H1 (cell line): ENCODE measurements around the gene ITGA3.

Source experiments
- ASH2L ChIP-seq: fragments of 200-600, 300-600 bp; sonication (generic); IDR thresholded peaks from one replicate; pipeline ENCODE4 v1.7.1; 2017; ENCODE audit warnings: low read length
- BRCA1 ChIP-seq: IDR thresholded peaks from 2 replicates; pipeline ENCODE4 v1.6.1; 2012; ENCODE audit warnings: low read depth, low read length, improper control_type of control experiment
- CTCF ChIP-seq, 3 experiments: IDR thresholded peaks; 1 replicate in 2 of 3; 2 replicates in 1 of 3; pipeline versions ENCODE4 v1.5.1 to v1.6.1; 2011; ENCODE audit warnings: low read length in 3 of 3, mild to moderate bottlenecking in 3 of 3, inconsistent platforms in 2 of 3, low read depth in 1 of 3, moderate library complexity in 1 of 3; ENCODE audit not compliant: insufficient read depth in 1 of 3; ENCODE audit errors: control extremely low read depth in 1 of 3
- EP300 ChIP-seq, 2 experiments: IDR thresholded peaks; 1 replicate in 1 of 2; 2 replicates in 1 of 2; pipeline ENCODE4 v1.6.1; 2011 to 2012; ENCODE audit warnings: low read depth in 2 of 2, low read length in 2 of 2, mild to moderate bottlenecking in 2 of 2, borderline replicate concordance in 1 of 2, inconsistent platforms in 1 of 2, moderate library complexity in 1 of 2
- JUND ChIP-seq: IDR thresholded peaks from 2 replicates; pipeline ENCODE4 v1.6.1; 2011; ENCODE audit warnings: mild to moderate bottlenecking, improper control_type of control experiment, low read length
- POLR2A ChIP-seq, 2 experiments: IDR thresholded peaks; 1 replicate in 1 of 2; 2 replicates in 1 of 2; pipeline ENCODE4 v1.6.1; 2011; ENCODE audit warnings: low read depth in 2 of 2, low read length in 2 of 2, mild to moderate bottlenecking in 2 of 2; ENCODE audit errors: control extremely low read depth in 1 of 2

- no peak for TF ChIP-seq CTCF (IDR thresholded peaks at IDR 0.05; ENCODE audit: control extremely low read depth in 1 of 3, insufficient read depth in 1 of 3, low read depth in 1 of 3, low read length in 3 of 3)
- TF ChIP-seq POLR2A (IDR thresholded peaks at IDR 0.05; ENCODE audit: control extremely low read depth in 1 of 2, low read depth in 2 of 2, low read length in 2 of 2): no peak
- no peak for TF ChIP-seq JUND
- TF ChIP-seq BRCA1: no peak
- TF ChIP-seq EP300 (IDR thresholded peaks at IDR 0.05; ENCODE audit: borderline replicate concordance in 1 of 2, low read depth in 2 of 2, low read length in 2 of 2): no peak
- no peak for TF ChIP-seq ASH2L
Observed at GRCh38 chr17:50109785-50110184, 53.9 kb downstream of the ITGA3 start.
